Fibroblast of skin of right biceps (primary cell): Measurements from ENCODE around the gene OPHN1.
"Not testable (repeated sequence)": the region's sequence is repeated elsewhere in the genome, so short reads cannot be mapped to it uniquely, and the experiment has no call there.

ENCODE experiments used
- DNase-seq: peaks from one replicate; pipeline ENCODE4 v3.0.0-alpha.2; 2013

Gene OPHN1

DNA sequence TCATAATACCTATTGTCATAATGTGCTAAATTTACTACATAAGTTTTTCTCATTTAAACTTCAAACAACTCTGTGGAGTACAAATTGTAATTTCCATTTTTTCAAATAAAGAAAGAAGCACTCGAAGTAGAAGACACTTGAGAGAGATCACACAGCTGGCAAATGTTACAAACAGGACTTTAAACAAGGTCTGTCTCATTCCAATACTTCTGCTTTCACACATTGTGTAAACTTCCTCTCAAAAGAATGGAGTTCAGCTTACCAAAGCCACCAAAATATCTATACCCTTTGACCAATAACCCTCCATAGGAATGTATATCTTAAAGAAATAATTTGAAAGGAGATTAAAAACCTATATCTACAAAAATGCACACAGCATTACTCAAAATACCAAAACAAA lies 88.3 kb downstream of the OPHN1 start:
- DNase-seq: no peak

GRCh38 chrX:68343551-68343950 lies 89.7 kb downstream of the OPHN1 start:
- no peak for DNase-seq

GRCh38 chrX:68332201-68332731 lies 101.0 kb downstream of the OPHN1 start:
- no peak for DNase-seq

GRCh38 chrX:68326841-68327240 lies 106.5 kb downstream of the OPHN1 start:
- DNase-seq: not testable (repeated sequence)

DNA sequence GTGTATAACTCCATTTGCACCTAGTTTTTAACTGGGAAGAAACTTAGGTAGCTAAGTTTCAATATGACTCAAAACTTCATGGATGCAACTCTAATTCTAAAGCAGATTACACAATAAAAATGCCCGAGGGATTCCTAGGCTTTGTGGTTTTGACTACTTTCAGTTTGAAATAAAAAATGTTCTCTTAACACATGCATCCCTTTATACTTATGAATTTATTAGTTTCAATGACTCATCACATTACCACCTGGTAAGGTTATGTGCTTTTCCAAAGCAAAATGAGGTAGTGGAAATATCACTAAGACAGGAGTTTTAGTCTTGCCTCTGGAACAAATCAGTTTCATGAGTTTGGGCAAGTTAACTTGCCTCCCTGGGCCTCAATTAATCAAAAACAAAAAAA lies 125.5 kb downstream of the OPHN1 start:
- DNase-seq: peak; percentile 75

DNA sequence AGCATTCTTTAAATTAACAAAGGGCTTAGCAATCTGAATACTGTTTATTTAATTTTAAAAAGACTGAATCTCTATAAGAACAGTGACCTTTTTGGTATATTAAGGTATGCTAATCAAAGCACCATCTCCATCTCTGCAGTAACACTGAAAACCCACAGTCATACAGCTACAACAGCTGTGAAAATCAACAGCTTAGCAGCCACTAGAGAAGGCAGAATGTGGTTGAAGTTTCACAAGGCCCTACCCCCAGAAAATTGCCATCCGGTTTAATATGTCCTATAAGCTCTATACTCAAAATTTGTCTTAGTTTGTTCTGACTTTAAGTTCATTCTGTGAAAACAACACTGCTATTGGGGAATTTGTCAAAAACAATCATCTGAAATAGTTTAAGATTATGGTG lies 128.7 kb downstream of the OPHN1 start:
- no peak for DNase-seq

GRCh38 chrX:68299898-68300297 lies 133.4 kb downstream of the OPHN1 start:
- DNase-seq: peak; percentile 0

DNA sequence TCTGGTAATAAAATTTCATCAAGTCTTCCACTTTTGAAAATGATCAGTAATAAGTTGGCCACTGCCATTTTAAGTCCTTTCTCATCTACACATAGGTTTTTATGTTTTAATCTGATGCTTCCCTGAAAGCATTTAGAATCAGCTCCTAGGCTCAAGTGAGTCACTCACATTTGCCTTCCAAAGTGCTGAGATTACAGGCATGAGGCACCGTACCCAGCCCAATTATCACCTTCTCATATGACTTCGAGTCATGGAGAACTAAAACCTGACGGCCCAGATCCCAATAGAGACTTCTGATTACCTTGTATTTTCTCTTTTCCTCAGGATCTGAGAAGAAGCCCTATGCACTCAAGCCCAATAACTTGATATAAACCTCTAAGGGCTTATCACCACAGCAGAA lies 140.8 kb downstream of the OPHN1 start:
- DNase-seq: peak; percentile 54

GRCh38 chrX:68288127-68288526 lies 145.2 kb downstream of the OPHN1 start:
- DNase-seq: no peak

DNA sequence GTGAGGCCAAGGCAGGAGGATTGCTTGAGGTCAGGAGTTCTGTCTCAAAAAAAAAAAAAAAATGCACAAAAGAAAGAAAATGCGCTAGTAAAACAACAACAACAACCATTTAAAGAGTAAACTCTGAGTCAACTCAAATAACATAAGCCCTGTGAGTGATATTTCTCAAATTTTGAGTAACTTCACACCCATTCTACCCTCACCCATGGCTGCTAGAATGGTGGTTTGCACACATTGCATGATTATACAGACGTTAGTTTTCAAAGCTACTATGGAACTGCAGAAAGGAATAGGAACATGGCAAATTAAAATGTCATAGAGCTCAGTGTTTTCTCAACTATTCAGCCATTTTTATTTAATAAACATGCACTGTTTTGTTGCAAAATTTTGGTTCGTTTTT lies 145.9 kb downstream of the OPHN1 start:
- no peak for DNase-seq

DNA sequence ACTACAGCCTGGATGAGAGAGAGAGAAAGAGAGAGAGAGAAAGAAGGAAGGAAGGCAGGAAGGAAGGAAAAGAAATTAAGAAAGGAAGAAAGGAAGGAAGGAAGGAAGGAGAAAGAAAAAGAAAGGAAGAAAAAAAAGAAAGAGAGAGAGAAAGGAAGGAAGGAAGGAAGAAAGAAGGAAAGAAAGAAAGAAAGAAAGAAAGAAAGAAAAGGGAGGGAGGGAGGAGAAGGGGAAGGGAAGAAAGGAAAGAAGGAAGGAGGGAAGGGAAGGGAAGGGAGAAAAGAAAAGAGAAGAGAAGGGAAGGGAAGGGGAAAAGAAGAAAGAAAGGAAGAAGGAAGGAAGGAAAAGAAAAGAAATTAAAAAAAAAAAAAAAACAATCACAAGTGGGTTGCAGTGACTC lies 146.3 kb downstream of the OPHN1 start:
- no peak for DNase-seq

- DNase-seq: no peak
Measured at GRCh38 chrX:68286076-68286475, 147.2 kb downstream of the OPHN1 start.

DNA sequence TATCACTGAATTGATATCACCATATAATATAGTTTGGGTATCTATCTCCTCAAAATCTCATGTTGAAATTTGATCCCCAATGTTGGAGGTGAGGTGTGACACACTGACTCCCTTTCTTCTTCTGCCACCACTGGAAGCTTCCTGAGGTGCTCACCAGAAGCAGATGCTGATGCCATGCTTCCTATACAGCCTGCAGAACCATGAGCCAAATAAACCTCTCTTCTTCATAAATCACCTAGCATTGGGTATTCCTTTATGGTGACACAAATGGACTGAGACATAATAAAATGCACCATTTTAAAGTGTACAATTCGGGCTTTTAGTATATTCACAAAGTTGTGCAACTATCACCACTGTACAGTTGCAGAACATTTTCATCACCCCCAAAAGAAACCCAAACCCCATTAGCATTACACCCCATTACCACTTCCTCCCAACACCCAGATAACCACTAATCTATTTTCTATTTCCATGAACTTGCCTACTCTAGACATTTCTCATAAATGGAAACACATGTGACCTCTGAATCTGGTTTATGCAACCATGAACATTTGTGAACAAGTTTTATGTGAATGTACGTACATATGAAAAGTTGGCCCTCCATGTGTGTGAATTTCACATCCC lies 148.9 kb downstream of the OPHN1 start:
- DNase-seq: no peak

GRCh38 chrX:68273887-68274286 lies 159.4 kb downstream of the OPHN1 start:
- DNase-seq: peak; percentile 8

- DNase-seq: not testable (repeated sequence)
Measured at GRCh38 chrX:68264793-68265192, 168.5 kb downstream of the OPHN1 start.

DNA sequence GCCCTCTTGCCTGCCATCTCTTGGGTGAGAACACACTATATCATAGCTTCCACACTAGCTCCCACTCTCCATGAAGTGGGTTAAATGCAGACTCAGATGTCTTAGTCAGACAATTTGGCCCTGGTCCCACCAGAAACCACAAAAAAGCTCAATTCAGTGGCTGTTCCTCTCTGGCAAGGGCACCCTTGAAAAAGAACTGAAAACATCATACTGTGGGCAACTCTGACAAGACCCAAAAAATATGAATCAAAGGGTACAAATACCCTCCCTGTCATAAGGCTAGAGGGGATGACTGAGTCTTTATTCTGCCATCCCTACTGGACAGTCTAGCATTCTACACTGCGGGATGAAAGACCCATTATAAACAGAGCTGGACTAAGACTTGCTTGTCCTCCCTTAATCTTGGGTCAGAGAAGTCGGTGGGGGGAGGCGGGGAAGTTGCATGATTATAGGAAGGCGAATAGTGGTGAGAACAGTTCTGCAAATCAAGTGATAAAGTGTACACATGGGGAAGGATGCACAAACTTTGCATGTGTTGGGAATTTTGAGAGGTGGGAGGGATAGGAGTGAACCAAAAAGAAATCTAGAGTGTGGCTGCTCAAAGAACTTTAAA lies 172.1 kb downstream of the OPHN1 start:
- peak; percentile 30 for DNase-seq

GRCh38 chrX:68256990-68257389 lies 176.3 kb downstream of the OPHN1 start:
- DNase-seq: no peak

DNA sequence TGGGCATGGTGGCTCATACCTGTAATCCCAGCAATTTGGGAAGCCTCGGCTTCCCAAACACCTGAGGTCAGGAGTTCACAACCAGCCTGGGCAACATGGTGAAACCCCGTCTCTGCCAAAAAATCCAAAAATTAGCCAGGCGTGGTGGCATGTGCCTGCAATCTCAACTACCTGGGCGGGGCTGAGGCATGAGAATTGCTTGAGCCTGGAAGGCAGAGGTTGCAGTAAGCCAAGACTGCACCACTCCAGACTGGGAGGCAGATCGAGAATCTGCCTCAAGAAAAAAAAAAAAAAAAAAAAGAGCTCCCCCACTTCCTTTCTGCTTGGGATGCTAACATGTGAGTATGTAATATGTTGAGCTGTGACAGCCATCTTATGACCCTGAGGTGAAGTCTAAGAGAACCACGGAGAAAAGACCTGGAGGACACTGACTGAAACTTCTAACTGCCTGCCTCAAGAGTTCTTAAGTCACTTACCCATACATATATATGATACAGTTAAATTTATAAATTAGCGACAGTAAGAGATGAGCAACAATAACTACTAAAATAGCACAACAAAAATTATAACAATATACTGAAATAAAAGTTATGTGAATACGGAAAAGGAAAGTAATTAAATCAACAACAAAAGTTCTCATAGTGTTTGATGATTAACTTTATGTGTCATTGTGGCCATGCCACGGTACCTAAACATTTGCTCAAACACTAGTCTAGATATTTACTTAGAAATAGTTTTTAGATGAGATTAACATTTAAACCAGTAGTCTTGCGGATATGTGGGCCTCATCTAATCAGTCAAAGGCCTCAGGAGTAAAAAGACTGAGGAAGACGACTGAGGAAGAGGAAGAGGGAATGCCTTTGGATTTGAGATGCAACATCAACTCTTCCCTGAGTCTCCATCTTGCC lies 178.3 kb downstream of the OPHN1 start:
- peak; percentile 7 for DNase-seq

GRCh38 chrX:68252664-68253063 lies 180.6 kb downstream of the OPHN1 start:
- no peak for DNase-seq

GRCh38 chrX:68249903-68250302 lies 183.4 kb downstream of the OPHN1 start:
- no peak for DNase-seq

DNA sequence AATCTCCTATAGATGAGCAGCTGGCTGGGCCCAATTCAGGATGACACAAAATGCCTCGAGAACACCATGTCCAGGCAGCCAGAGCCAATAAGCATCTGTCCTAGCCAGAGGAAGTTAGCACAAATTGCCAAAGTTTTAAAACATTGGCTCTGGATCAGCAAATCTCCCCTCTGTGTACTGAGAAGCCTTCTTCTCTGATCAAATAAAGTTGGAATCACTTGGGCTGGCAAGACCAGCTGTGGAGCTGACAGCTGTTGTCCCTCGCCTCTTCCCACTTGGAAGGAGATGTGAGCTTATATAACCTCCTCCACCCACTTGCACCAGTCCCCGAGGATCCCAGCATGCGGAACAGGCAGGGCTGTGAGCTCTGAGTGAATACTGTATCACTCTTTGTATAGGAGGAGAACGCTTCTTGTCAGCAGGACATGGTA lies 183.9 kb downstream of the OPHN1 start:
- DNase-seq: no peak

DNA sequence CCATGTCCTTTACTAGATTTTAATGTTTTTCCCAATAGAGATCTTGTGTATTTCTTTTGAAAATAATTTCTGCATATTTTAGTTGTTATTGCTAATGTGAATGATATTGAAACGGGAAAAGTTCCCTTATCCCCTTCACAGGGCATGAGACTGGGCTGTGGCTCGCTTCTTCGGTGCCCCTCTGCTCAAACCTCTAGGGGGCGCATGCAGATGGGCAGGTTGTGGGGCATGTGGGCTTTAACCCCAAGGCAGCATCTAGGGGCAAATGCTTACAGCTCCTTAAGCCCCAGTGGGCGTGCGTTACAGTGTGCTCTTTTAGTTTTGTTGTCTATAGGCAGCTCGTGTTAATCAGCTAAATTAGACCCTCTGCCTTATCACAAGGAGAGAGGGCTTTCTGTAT lies 194.7 kb downstream of the OPHN1 start:
- no peak for DNase-seq

DNA sequence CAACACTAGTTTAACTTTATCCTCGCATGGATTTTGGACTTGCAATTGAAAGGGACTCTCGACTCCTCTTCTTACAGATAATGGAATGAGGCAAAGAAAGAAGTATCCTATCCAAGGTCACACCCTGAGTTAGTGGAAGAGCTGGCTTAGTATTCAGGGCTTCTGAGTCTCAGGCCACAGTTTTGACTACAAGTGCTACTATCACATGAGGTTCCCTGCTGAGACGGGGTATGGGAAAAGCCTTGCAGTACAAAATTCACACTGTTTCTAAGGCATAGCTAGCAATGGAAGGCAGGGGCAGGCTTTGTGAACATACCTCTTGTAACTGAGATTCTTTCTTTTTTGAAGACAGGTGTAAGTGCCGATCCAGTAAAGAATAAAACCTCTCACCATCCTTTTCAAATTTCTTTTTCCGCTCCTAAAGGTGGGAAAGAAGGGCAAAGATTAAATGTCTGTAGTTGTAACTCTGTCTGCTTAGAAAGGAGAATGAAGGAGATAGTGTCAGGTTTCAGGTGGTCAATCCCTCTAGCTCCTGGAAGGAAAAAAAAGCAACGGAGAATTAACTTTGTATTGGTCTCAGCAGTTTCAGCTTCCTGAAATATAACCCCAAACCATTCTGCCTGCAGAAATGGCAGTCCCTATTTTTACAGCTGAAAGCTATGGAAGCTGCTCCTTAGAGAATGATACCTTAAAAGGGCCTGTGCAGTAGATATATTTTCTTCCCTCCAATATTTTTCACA lies 199.0 kb downstream of the OPHN1 start:
- DNase-seq: no peak
